ENCODE data around the gene PET100.

PET100 gene, protein sequence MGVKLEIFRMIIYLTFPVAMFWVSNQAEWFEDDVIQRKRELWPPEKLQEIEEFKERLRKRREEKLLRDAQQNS

DNA sequence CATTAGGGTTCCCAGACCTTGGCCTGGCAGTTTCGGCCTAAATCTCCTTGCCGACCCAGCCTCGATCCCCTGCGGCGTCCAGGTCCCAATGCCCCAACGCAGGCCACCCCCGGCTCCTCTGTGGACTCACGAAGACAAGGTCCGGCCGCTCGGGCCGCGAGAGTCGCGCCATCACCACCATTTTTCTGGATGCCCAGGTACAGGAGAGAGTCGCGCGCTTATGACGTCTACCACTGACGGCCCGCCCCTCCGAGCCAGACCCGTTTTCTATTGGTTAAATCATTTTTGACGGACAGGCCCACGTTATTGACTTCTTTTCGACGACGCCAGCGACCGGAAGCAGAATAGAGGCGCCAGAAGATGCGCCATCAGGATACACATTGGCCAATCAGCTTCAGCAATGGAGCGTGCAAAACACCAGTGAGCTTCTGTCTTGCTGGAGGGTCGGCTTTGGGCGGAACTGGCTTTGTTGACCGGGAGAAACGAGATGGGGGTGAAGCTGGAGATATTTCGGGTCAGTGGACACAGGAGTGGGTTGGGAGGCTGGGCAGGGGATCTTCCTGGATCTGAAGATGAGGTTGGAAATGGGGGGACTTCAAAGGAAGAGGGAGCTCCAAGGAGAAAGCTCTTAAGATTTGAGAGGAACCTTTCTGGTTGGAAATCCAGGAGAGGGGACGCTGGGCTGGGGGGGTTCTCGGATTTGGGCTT is at the start of gene PET100, which contains the start of gene XAB2:
Gene PET100, plus strand, starts transcription at position 447 of the 708 bp plus-strand sequence. Its CDS starts 41 bp downstream, at position 488.
Gene XAB2, minus strand, starts transcription at position 199 of the 708 bp plus-strand sequence. Its CDS starts 18 bp downstream, at position 181.
- TF ChIP-seq ZNF274 (IDR thresholded peaks at IDR 0.05; ENCODE audit: low read depth, low read length) = no peak
- H3K4me3 ChIP-seq (ENCODE audit: low read length) = peak within 1 kb of the TSS; percentile 90

DNA sequence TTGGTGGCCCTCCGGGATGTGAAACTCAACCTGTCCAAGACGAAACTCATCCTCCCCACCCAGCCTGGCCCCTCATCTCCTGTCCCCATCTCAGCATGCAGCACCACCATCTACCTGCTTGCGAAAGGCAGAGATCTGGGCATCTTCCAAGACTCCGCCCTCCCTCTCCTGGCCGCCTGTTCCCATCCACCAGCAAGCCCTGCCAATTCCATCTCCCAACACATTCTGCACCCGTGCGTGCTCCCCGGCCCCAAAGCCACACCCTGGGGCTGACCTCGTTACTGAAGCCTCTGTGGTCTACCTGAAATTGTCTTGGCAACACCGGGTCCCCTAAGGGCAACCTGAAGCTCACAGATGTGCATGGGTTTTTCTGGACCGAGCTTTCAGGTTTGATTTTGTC is 47.1 kb upstream of the PET100 start:
- no peak for TF ChIP-seq ZNF274 (IDR thresholded peaks at IDR 0.05; ENCODE audit: low read depth, low read length)
- no peak overlapping the region for H3K4me3 ChIP-seq (ENCODE audit: low read length)

DNA sequence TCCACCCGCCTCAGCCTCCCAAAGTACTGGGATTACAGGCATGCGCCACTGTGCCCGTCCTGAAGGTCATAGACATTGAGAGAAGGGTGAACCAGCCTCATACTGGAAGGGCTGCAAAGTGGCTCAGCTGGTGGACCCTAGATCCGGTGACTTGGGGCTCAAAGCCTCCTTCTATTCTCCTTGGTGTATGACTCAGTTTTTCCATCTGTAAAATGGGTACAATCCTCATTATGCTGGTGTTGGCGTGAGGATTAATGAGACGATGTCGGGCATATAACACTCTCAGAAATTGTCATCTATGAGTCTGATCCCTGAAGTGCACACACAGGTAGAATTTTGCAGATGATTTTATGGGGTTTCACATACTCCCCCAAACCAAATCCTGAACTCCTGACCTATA is 39.8 kb upstream of the PET100 start:
- no peak overlapping the region for H3K4me3 ChIP-seq (ENCODE audit: low read length)
- no peak for TF ChIP-seq ZNF274 (IDR thresholded peaks at IDR 0.05; ENCODE audit: low read depth, low read length)

DNA sequence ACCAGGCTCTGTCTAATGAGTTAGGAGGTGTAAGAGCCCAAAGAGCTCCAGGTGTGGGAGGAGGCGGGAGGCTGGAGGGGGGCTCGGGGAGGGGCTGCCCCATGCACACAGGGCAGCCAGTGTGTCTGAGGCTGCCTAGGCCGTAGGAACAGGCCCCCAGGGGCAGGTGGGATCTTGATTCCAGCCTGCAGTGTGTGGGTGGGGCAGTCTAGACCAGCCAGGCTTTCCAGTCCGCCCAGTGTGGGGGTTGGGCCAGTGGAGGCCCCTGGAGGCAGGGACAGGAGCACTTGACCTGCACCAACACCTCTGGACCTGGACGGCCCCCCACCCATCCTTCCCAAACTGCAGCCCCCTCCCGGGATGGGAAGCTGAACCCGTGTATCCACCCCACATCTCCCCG is 39.3 kb upstream of the PET100 start:
- TF ChIP-seq ZNF274 (IDR thresholded peaks at IDR 0.05; ENCODE audit: low read depth, low read length) = no peak

DNA sequence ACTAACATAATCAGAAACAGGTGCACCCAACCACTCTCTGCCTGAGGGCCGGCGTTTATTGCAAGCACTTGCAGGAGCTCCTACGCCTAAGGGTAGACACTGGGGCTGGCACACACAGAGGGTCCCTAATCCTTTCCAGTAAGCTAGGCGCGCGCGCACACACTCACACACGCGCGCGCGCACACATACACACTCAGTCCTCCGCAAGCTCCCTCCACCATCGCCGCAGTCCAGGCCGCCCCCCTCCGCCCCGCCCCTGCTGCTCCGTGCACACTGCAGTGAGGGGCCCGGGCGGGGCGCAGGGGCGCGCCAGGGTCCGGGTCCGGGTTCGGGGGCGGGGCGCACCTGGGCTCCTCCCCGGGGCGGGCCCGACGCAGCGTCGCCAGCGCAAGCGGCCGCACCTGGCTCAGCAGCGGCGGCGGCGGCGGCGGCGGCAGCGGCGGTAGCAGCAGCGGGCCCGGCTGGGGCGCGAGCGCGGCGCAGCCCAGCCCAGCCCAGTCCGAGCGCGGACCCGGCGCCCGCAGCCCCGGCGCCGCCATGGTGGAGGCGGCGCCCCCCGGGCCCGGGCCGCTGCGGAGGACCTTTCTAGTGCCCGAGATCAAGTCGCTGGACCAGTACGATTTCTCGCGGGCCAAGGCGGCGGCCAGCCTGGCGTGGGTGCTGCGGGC is 34.0 kb upstream of the PET100 start, which contains the start of gene CAMSAP3:
Gene CAMSAP3, plus strand, starts transcription at position 398 of the 668 bp plus-strand sequence. Its CDS starts 140 bp downstream, at position 538.
- no peak for TF ChIP-seq ZNF274 (IDR thresholded peaks at IDR 0.05; ENCODE audit: low read depth, low read length)
- H3K4me3 ChIP-seq (ENCODE audit: low read length) = peak within 1 kb of the TSS; percentile 70

More for the DNA sequence above, 39.3 kb upstream of the PET100 start:
- H3K4me3 ChIP-seq (ENCODE audit: low read length) = no peak overlapping the region

DNA sequence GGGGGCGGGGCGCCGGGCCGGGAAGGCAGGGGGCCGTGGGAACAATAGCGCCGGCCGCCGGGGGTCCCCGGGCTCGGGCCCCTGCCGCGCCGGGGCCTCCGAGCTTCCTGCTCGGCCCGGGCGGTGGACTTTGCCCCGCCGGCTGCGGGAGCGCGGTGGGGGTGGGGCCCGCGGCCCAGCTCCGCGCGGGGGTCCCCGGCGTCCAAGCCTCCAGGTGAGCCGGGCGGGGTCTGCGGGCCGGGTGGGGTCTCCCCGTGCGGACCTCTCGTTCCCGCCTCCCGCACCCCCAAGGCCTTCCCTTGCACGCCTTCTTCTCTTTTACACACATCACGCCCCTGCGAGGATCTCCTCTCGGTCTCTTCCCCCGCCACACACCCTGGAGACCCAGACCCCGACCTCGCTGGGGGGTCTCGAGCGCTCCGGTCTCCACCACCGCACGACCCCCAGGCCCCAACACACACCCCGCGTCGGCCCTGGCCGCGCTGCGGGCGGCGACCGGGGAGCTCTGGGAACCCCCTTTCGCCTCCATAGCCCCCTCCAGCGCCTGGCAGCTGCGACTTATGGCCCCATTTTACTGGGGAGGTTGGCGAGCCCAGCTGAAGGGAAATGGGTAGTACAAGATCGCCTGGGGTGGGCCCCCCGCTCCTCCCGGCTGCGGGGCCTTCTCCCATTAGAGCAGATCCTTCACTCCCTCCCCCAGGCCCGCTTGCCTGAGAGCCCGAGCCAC is 33.2 kb upstream of the PET100 start:
- peak overlapping the region; percentile 66 for H3K4me3 ChIP-seq (ENCODE audit: low read length)
- no peak for TF ChIP-seq ZNF274 (IDR thresholded peaks at IDR 0.05; ENCODE audit: low read depth, low read length)

DNA sequence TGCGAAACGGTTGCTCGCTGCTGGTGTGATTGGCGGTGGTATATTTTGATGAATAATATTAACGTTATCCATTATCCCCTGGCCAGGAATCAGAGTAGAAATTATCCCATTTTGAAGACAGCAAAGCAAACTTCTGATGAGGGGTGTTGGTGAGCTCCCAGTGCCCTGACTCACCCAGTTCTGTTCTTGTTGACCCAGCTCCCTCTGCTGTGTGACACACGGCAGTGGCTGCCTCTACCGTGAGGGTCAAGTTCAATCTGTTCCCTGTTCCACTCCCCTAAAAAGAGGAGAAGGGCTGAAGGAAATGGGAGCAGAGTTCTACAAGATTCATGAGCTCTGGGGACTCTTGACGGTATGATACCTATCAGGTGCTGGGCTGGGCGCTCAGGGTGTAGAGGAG is 31.9 kb upstream of the PET100 start:
- TF ChIP-seq ZNF274 (IDR thresholded peaks at IDR 0.05; ENCODE audit: low read depth, low read length) = no peak
- H3K4me3 ChIP-seq (ENCODE audit: low read length) = no peak overlapping the region

DNA sequence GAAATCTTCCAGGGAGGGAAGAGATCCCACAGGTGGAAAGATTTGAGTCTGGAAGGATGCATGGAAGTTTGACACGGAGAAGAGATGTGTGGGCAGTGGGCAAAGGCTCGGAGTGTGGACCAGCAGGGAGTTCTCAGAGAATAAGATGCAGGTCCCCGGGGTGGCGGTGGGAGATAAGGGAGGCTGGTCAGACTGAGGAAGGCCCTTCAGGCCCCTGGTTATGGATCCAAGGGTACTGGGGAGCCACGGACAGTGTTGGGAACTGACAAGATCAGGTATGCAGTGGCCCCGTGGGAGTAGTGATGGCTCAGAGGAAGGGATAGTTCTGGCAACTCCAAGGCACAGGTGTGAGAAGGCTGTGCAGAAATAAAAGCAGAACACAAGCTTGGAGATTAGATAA is 31.4 kb upstream of the PET100 start:
- TF ChIP-seq ZNF274 (IDR thresholded peaks at IDR 0.05; ENCODE audit: low read depth, low read length) = no peak
- no peak overlapping the region for H3K4me3 ChIP-seq (ENCODE audit: low read length)

DNA sequence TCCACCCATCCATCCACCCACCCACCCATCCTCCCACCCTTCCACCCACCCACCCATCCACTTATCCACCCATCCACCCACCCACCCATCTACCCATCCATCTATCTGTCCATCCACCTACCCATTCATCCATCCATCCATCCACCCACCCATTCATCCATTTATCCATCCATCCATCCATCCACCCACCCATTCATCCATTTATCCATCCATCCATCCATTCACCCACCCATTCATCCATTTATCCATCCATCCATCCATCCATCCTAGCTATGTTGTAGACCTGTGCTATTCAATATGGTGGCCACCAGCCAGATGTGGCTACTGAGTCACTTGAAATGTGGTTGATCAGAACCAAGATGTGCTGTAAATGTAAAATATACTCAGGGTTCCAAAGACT is 28.9 kb upstream of the PET100 start:
- no peak for TF ChIP-seq ZNF274 (IDR thresholded peaks at IDR 0.05; ENCODE audit: low read depth, low read length)
- H3K4me3 ChIP-seq (ENCODE audit: low read length) = no peak overlapping the region

DNA sequence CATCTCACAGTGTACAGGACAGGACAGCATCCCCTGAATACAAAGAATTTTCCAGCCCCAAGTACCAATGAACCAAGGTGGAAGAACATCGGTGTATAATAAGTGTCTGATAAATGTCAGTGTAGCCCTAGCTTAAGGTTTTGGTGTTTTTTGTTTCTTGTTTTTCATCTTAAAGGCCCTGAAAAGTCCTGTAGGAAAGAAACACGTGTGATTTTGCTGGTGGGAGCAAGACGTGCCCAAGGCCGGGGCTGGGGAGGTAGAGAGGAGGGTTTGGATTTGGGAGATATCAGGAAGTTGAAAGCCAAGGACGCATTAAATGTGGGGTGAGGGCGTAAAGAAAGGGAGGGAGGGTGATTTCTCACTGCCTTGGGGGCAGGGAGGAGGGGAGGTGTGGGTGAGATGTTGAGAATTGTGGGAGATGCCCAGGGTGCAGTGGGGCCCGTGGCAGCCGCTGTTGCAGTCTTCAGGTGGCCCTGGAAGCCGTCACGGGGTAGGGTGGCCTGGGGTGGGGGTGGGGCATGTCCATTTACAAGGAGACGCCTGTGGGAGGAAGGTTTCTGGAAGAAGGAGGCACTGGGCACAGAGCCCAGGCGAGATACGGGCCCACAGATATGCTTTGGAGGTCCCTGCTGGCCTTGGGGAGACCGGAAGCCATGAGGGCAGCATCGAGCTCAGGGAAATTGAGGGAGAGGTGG is 27.2 kb upstream of the PET100 start:
- no peak overlapping the region for H3K4me3 ChIP-seq (ENCODE audit: low read length)
- no peak for TF ChIP-seq ZNF274 (IDR thresholded peaks at IDR 0.05; ENCODE audit: low read depth, low read length)

DNA sequence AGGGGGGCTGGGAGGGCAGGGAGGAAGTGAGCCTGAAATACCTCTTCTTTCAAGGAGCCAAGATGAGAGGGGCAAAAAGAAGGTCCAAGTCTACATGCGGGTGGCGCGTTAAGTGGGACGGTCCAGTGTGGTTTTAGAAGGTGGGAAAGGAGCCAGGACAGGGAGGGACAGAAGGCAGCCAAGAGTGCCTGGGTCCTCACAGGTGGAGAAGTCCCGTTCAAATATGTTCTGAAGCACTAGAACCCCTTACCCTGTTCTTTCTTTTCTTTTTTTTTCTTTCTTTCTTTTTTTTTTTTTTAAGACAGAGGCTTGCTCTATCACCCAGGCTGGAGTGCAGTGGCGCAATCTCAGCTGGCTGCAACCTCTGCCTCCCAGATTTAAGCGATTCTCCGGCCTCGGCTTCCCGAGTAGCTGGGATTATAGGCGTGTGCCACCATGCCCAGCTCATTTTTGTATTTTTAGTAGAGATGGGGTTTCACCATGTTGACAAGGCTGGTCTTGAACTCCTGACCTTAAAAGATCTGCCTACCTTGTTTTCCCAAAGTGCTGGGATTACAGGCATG is 26.6 kb upstream of the PET100 start:
- H3K4me3 ChIP-seq (ENCODE audit: low read length) = no peak overlapping the region
- TF ChIP-seq ZNF274 (IDR thresholded peaks at IDR 0.05; ENCODE audit: low read depth, low read length) = no peak

DNA sequence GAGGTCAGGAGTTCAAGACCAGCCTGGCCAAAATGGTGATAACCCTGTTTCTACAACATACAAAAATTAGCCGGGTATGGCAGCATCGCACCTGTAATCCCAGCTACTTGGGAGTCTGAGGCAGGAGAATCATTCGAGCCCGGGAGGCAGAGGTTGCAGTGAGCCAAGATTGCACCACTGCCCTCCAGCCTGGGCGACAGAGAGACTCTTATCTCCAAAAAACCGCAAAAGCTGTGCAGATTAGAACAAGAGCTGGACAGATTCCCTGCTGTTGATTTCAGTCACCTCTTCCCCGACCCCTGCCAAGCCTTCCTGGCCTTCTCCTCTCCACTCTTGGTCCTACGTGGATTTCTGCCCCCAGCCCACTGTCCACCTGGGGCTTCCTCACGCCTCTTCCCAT is 25.7 kb upstream of the PET100 start:
- no peak overlapping the region for H3K4me3 ChIP-seq (ENCODE audit: low read length)
- TF ChIP-seq ZNF274 (IDR thresholded peaks at IDR 0.05; ENCODE audit: low read depth, low read length) = no peak

DNA sequence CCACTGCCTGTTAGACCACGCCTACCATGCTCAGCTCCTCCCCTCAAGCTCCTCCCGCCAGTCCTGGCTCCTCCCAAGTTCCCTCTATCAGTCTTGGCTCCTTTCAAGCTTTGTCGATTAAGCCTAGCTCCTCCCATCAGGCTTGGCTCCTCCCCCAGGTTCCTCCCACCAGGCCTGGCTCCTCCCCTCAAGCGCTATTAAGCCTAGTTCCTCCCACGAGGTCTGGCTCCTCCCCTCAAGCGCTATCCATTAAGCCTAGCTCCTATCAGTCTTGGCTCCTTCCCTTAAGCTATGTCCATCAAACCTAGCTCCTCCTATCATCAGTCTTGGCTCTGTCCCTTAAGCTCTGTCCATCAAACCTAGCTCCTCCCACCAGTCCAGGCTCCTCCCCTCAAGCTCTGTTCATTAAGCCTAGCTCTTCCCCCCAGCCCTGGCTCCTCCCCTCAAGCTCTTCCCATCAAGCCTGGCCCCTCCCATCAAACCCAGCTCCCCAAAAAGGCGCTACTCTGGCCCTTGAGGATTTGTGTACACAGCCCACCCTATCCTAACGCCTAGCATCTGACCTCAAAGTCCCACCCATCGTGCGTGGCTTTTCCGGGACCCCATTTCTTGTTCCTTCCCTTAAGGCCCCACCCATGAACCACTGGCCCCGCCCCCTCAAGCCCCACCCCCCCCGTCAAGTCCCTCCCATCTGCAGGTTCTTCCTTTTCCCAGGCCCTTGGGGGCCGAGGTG is 23.9 kb upstream of the PET100 start:
- TF ChIP-seq ZNF274 (IDR thresholded peaks at IDR 0.05; ENCODE audit: low read depth, low read length) = no peak
- H3K4me3 ChIP-seq (ENCODE audit: low read length) = no peak overlapping the region

Data from GM08714 (cell line).